ENCODE results near the gene EPHB4. TPM values are rescaled to one million over a fixed set of nuclear protein-coding genes. Genes with fewer than 3 reads are reported as not detected.
A peak's percentile ranks its signal among the peaks of the same experiment; 100 is the strongest.

Gene EPHB4
- total and polyA plus RNA-seq, 12 donors = 13.8 to 41.6 (median 21.0) TPM

GRCh38 chr7:100823140-100823525 is 4.2 kb downstream of the EPHB4 start:
- Histone ChIP-seq H3K36me3 (peaks cover 0 to 63% (median 20%) of the 10 kb centered on the region in 9 donors), H3K4me3 (no peak overlapping the region), H3K4me1 (peaks cover 0 to 39% (median 19%) of the 10 kb centered on the region in 9 donors), H3K9me3 (no peaks in the 10 kb centered on the region), H3K27ac (no peak overlapping the region), H3K27me3 (peaks cover 0 to 30% (median 0%) of the 10 kb centered on the region in 7 donors)
- ATAC-seq (no peak), DNase-seq (no peak)
- intact Hi-C loops (cut with DNase I) = no loop called here
- no peak for TF ChIP-seq CTCF (IDR thresholded peaks at IDR 0.05)
- WGBS, 2 donors = 77 to 85% methylated on average over 7 of the region's 7 CpGs

- 91 to 93% methylated on average over 43 of the region's 43 CpGs for WGBS, 2 donors
- intact Hi-C loops (cut with DNase I) = no loop called here
- Histone ChIP-seq H3K36me3 (peaks cover 0 to 69% (median 20%) of the 10 kb centered on the region in 9 donors), H3K9me3 (no peaks in the 10 kb centered on the region), H3K4me1 (peaks cover 0 to 35% (median 17%) of the 10 kb centered on the region in 9 donors), H3K4me3 (no peak overlapping the region), H3K27ac (no peak overlapping the region), H3K27me3 (peaks cover 0 to 24% (median 0%) of the 10 kb centered on the region in 7 donors)
- DNase-seq (no peak), ATAC-seq (no peak)
- no peak for TF ChIP-seq CTCF (IDR thresholded peaks at IDR 0.05)
Measured at GRCh38 chr7:100822236-100823139, 4.8 kb downstream of the EPHB4 start.

GRCh38 chr7:100819586-100819985 is 7.7 kb downstream of the EPHB4 start:
- ATAC-seq = peak in 1 of 8 donors; percentile 20
- no peaks in the 10 kb centered on the region for H3K9me3 ChIP-seq
- DNase-seq = no peak
- intact Hi-C loops (cut with DNase I) = no loop called here
- H3K4me3 ChIP-seq = no peak overlapping the region
- peaks cover 0 to 98% (median 20%) of the 10 kb centered on the region in 9 donors for H3K36me3 ChIP-seq
- WGBS, 2 donors = 93% methylated on average over 23 of the region's 23 CpGs
- no peak overlapping the region for H3K27ac ChIP-seq
- TF ChIP-seq CTCF (IDR thresholded peaks at IDR 0.05) = no peak
- no peaks in the 10 kb centered on the region for H3K27me3 ChIP-seq
- H3K4me1 ChIP-seq = peaks cover 0 to 16% (median 5%) of the 10 kb centered on the region in 9 donors

- H3K4me3 ChIP-seq = no peak overlapping the region
- H3K27me3 ChIP-seq = no peaks in the 10 kb centered on the region
- intact Hi-C loops (cut with DNase I) = no loop called here
- peaks cover 0 to 9% (median 0%) of the 10 kb centered on the region in 9 donors for H3K4me1 ChIP-seq
- peaks cover 0 to 99% (median 20%) of the 10 kb centered on the region in 9 donors for H3K36me3 ChIP-seq
- 77 to 78% methylated on average over 6 of the region's 6 CpGs for WGBS, 2 donors
- no peak overlapping the region for H3K27ac ChIP-seq
- ATAC-seq (no peak), DNase-seq (no peak)
- H3K9me3 ChIP-seq = no peaks in the 10 kb centered on the region
- no peak for TF ChIP-seq CTCF (IDR thresholded peaks at IDR 0.05)
Measured at GRCh38 chr7:100818825-100819224, 8.5 kb downstream of the EPHB4 start.
